Measurements from ENCODE around the gene MACROH2A1.

MACROH2A1 gene

DNA sequence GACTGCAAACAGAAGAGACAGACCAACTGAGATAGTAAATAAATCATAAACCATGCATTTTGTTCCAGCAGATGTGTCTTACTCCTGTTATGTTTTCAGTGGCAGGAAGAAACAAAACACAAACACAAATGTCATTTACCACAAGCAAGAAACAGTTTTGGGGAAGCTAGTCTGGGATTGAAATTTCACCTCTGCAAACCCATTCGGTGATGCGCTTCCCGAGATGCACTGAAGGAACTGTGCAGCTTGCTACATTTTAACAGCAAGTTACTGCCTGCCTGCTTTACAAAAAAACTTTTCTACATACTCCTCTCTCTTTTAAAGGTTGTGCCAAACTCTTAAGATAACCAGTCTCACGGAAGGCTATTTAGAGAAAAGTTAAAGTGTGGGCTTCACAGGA lies 3.2 kb downstream of the MACROH2A1 start:
- peak overlapping the region; percentile 88 for H3K4me3 ChIP-seq (ENCODE audit: low read depth, low read length)
- TF ChIP-seq, protein P1, sequence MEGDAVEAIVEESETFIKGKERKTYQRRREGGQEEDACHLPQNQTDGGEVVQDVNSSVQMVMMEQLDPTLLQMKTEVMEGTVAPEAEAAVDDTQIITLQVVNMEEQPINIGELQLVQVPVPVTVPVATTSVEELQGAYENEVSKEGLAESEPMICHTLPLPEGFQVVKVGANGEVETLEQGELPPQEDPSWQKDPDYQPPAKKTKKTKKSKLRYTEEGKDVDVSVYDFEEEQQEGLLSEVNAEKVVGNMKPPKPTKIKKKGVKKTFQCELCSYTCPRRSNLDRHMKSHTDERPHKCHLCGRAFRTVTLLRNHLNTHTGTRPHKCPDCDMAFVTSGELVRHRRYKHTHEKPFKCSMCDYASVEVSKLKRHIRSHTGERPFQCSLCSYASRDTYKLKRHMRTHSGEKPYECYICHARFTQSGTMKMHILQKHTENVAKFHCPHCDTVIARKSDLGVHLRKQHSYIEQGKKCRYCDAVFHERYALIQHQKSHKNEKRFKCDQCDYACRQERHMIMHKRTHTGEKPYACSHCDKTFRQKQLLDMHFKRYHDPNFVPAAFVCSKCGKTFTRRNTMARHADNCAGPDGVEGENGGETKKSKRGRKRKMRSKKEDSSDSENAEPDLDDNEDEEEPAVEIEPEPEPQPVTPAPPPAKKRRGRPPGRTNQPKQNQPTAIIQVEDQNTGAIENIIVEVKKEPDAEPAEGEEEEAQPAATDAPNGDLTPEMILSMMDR (IDR thresholded peaks at IDR 0.05; ENCODE audit: low read depth, low read length), result no peak
- TF ChIP-seq POLR2A (IDR thresholded peaks at IDR 0.05; ENCODE audit: extremely low read depth, insufficient read length), result no peak
- TF ChIP-seq MYC (IDR thresholded peaks at IDR 0.05; ENCODE audit: low read depth, low read length), result no peak
- TF ChIP-seq, protein P2, sequence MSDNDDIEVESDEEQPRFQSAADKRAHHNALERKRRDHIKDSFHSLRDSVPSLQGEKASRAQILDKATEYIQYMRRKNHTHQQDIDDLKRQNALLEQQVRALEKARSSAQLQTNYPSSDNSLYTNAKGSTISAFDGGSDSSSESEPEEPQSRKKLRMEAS (IDR thresholded peaks at IDR 0.05; ENCODE audit: low read depth, low read length), result no peak
- peak; percentile 23 for DNase-seq (ENCODE audit: low read depth)

DNA sequence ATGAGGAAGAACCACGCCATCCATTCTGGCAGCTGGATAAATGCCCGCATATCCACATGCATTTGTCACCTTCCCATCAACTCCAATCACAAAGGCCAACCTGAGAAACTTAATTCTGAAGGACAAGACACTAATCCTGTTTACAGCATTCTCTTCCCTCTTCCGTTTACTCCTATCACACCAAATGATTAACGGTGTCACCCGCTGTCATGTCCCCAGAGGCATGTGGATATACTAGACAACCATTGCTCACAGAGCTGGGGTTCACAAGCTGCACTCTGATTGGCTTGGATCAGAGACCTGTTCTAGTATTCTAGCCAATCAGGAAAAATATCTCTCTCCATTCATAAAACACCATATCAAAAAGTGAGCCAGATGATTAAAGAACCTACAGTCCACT lies 3.6 kb downstream of the MACROH2A1 start:
- TF ChIP-seq, protein P1 (IDR thresholded peaks at IDR 0.05; ENCODE audit: low read depth, low read length), result no peak
- no peak for TF ChIP-seq POLR2A (IDR thresholded peaks at IDR 0.05; ENCODE audit: extremely low read depth, insufficient read length)
- peak; percentile 45 for DNase-seq (ENCODE audit: low read depth)
- peak overlapping the region; percentile 88 for H3K4me3 ChIP-seq (ENCODE audit: low read depth, low read length)

DNA sequence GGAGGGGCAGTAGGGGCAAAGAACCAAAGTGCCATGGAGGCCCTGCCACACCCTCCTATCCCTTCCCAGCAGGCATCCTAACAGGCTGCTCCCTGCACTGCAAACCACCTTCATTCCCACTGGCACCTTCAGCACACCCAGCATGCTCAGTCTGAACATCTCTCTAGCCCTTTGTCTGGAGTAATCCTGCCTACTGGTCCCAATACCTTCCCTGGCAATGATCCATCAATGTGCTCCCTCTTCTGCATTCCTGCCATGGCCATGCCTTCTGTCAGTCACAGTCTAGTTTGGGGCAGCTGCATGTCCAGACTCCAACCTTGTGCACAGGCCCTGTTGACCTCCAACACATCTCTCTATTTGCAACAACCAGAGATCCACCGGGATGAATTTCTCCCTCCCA lies 4.9 kb downstream of the MACROH2A1 start:
- no peak for DNase-seq (ENCODE audit: low read depth)

DNA sequence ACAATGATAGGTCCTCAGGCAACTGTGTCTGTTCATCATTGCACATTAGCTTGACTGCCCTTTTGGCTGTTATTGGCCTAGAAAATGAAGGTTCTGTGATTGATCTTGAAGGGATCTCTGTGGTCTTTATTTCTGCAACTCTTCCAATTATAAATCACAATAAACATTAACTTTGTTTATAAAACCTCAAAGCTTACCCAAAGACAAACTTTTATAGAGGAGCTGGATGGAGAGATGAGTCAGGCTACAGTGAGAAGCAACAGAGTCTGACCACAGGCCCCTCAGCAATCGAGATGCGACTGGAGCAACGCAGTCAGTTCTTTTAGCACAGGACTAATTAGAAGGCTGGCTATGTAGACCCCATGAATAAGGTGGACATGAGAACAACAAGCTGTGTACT lies 5.3 kb downstream of the MACROH2A1 start:
- TF ChIP-seq, protein P1 (IDR thresholded peaks at IDR 0.05; ENCODE audit: low read depth, low read length), result no peak
- TF ChIP-seq, protein P2 (IDR thresholded peaks at IDR 0.05; ENCODE audit: low read depth, low read length), result no peak
- TF ChIP-seq POLR2A (IDR thresholded peaks at IDR 0.05; ENCODE audit: extremely low read depth, insufficient read length) (no peak), MYC (IDR thresholded peaks at IDR 0.05; ENCODE audit: low read depth, low read length) (no peak)
- H3K4me3 ChIP-seq (ENCODE audit: low read depth, low read length), result peak overlapping the region; percentile 23
- peak; percentile 30 for DNase-seq (ENCODE audit: low read depth)

More for the DNA sequence above, 4.9 kb downstream of the MACROH2A1 start:
- TF ChIP-seq, protein P2 (IDR thresholded peaks at IDR 0.05; ENCODE audit: low read depth, low read length), result no peak
- TF ChIP-seq, protein P1 (IDR thresholded peaks at IDR 0.05; ENCODE audit: low read depth, low read length), result no peak
- TF ChIP-seq MYC (IDR thresholded peaks at IDR 0.05; ENCODE audit: low read depth, low read length) (no peak), POLR2A (IDR thresholded peaks at IDR 0.05; ENCODE audit: extremely low read depth, insufficient read length) (no peak)
- H3K4me3 ChIP-seq (ENCODE audit: low read depth, low read length), result no peak overlapping the region

DNA sequence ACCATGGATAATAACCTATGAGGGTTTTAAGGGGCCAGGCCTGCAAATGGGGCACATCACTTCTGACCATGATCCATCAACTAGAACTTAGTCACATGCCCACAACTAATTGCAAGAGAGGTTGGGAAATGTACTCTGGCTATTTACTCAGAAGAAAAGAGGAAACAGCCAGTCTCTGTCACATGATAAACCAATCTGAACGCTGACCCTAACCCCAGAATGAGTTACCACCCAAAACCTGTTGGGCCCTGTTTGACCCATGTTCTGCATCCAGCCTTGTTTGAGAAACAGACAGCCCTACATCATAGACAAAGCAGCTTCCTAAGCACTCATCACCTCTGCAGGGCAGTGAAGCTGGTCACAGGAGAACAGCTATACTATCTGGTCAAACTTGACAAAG lies 5.8 kb downstream of the MACROH2A1 start:
- TF ChIP-seq MYC (IDR thresholded peaks at IDR 0.05; ENCODE audit: low read depth, low read length) (no peak), POLR2A (IDR thresholded peaks at IDR 0.05; ENCODE audit: extremely low read depth, insufficient read length) (no peak)
- TF ChIP-seq, protein P1 (IDR thresholded peaks at IDR 0.05; ENCODE audit: low read depth, low read length), result no peak
- TF ChIP-seq, protein P2 (IDR thresholded peaks at IDR 0.05; ENCODE audit: low read depth, low read length), result peak; percentile 80
- DNase-seq (ENCODE audit: low read depth), result peak; percentile 83
- peak overlapping the region; percentile 23 for H3K4me3 ChIP-seq (ENCODE audit: low read depth, low read length)

DNA sequence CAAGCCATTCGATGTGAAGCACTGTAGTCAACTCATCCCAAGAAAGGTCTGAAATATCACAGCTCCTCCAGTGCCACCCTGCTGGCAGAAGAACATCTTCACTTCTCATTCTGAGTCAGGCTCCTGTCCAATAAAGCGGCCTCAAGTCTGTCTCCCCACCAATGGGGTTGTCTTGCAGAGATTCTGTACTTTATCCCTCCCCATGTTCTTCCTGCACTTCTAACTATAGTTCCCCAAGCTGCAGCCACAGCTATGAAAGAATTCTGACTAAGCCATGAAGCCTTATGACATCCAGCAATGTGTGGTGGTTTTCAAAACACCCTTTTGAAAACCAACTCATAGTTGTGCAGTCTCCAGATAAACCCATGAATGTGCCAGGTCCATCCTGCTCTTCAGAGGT lies 6.8 kb downstream of the MACROH2A1 start:
- peak; percentile 20 for DNase-seq (ENCODE audit: low read depth)
- TF ChIP-seq, protein P1 (IDR thresholded peaks at IDR 0.05; ENCODE audit: low read depth, low read length), result no peak
- TF ChIP-seq MYC (IDR thresholded peaks at IDR 0.05; ENCODE audit: low read depth, low read length), result no peak
- no peak for TF ChIP-seq POLR2A (IDR thresholded peaks at IDR 0.05; ENCODE audit: extremely low read depth, insufficient read length)
- TF ChIP-seq, protein P2 (IDR thresholded peaks at IDR 0.05; ENCODE audit: low read depth, low read length), result no peak
- no peak overlapping the region for H3K4me3 ChIP-seq (ENCODE audit: low read depth, low read length)

Data from NB4 (cell line).